ENCODE results near the gene ALDOA. TPM values are rescaled to one million over a fixed set of nuclear protein-coding genes. Genes with fewer than 3 reads are reported as not detected.

Gene ALDOA
- total RNA-seq, 3 donors from 2014 or later (not counting 1 experiment from before 2014, with no cell fraction given) = 412 to 544 (median 490) TPM

DNA sequence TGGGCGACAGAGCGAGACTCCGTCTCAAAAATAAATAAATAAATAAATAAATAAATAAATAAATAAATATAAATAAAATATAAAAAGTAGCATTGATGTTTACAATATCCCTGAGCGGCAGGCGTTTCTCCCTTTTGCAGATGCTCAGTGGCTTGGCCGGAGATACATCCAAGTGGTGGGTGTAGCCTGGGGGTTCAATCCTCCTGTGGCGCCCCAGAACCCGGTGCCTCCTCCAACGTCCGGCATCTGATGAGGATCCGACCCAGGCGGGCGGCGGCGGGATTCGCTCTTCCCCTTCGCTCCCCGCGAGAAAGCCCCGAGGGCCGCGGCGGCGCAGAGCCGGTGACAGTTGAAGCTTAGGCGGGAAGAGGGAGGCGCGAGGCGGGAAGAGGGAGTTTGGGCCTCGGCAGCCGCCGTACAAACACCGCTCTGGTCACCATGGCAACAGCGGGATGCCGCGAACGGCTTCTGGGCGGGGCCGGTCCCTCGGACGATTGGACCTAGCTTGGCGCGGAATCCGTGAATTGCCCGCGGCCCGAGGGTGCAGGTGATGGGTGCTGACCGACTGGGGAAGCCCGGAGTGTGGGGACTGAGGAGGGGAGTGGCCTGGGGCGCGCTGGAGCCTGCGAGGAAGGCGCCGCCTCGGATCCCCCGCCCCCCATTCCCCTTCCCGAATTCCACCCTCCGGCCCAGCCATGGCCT lies 12.7 kb upstream of the ALDOA start:
- no peaks in the 10 kb centered on the region for H3K27me3 ChIP-seq (ENCODE audit: control insufficient read depth, insufficient read depth, low read length)
- TF ChIP-seq CTCF (IDR thresholded peaks at IDR 0.05) = no peak
- H3K36me3 ChIP-seq (ENCODE audit: control insufficient read depth, insufficient read depth, low read length) = no peaks in the 10 kb centered on the region
- ATAC-seq = peak; percentile 80 to 90 (median 89)
- peaks cover 14% of the 10 kb centered on the region for H3K4me1 ChIP-seq (ENCODE audit: control insufficient read depth, insufficient read depth, low read length)
- 0% methylated on average over 55 of the region's 58 CpGs for WGBS (ENCODE audit: insufficient coverage)
- H3K4me3 ChIP-seq (ENCODE audit: low read length) = peak overlapping the region; percentile 46
- Mint-ChIP-seq H3K4me3 (peak overlapping the region; percentile 88), H3K27me3 (ENCODE audit: low read depth in 2 of 2) (no peaks in the 10 kb centered on the region), H3K27ac (peak overlapping the region; percentile 58 to 89), H3K36me3 (no peaks in the 10 kb centered on the region), H3K4me1 (peaks cover 0 to 22% of the 10 kb centered on the region in 2 donors), H3K9me3 (no peaks in the 10 kb centered on the region)
- DNase-seq = peak; percentile 86 to 93
- intact Hi-C loops (cut with micrococcal nuclease) = no loop called here
- no peaks in the 10 kb centered on the region for H3K9me3 ChIP-seq (ENCODE audit: control insufficient read depth, insufficient read depth, low read length)
- H3K27ac ChIP-seq (ENCODE audit: low read length) = no peak overlapping the region

- Histone ChIP-seq H3K27me3 (ENCODE audit: control insufficient read depth, insufficient read depth, low read length) (no peaks in the 10 kb centered on the region), H3K27ac (ENCODE audit: low read length) (no peak overlapping the region), H3K9me3 (ENCODE audit: control insufficient read depth, insufficient read depth, low read length) (no peaks in the 10 kb centered on the region), H3K36me3 (ENCODE audit: control insufficient read depth, insufficient read depth, low read length) (no peaks in the 10 kb centered on the region), H3K4me3 (ENCODE audit: low read length) (peak overlapping the region; percentile 46), H3K4me1 (ENCODE audit: control insufficient read depth, insufficient read depth, low read length) (peaks cover 14% of the 10 kb centered on the region)
- DNase-seq = no peak
- H3K9me3 Mint-ChIP-seq = no peaks in the 10 kb centered on the region
- H3K27ac Mint-ChIP-seq = peak overlapping the region; percentile 58 to 89
- peak overlapping the region; percentile 88 for H3K4me3 Mint-ChIP-seq
- WGBS (ENCODE audit: insufficient coverage) = 13% methylated on average over 19 of the region's 19 CpGs
- H3K36me3 Mint-ChIP-seq = no peaks in the 10 kb centered on the region
- H3K4me1 Mint-ChIP-seq = peaks cover 0 to 22% of the 10 kb centered on the region in 2 donors
- peak; percentile 17 to 22 (median 21) for ATAC-seq
- H3K27me3 Mint-ChIP-seq (ENCODE audit: low read depth in 2 of 2) = no peaks in the 10 kb centered on the region
- TF ChIP-seq CTCF (IDR thresholded peaks at IDR 0.05) = no peak
- intact Hi-C loops (cut with micrococcal nuclease) = no loop called here
Observed at GRCh38 chr16:30053376-30054015, 12.1 kb upstream of the ALDOA start.

GRCh38 chr16:30054451-30054850 lies 11.1 kb upstream of the ALDOA start:
- Histone ChIP-seq H3K27me3 (ENCODE audit: control insufficient read depth, insufficient read depth, low read length) (no peaks in the 10 kb centered on the region), H3K4me1 (ENCODE audit: control insufficient read depth, insufficient read depth, low read length) (peaks cover 14% of the 10 kb centered on the region), H3K9me3 (ENCODE audit: control insufficient read depth, insufficient read depth, low read length) (no peaks in the 10 kb centered on the region), H3K27ac (ENCODE audit: low read length) (no peak overlapping the region), H3K4me3 (ENCODE audit: low read length) (no peak overlapping the region), H3K36me3 (ENCODE audit: control insufficient read depth, insufficient read depth, low read length) (no peaks in the 10 kb centered on the region)
- WGBS (ENCODE audit: insufficient coverage) = 90% methylated on average over 8 of the region's 8 CpGs
- DNase-seq = no peak
- Mint-ChIP-seq H3K4me3 (peak overlapping the region; percentile 51), H3K36me3 (no peaks in the 10 kb centered on the region), H3K9me3 (no peaks in the 10 kb centered on the region), H3K4me1 (peaks cover 0 to 22% of the 10 kb centered on the region in 2 donors), H3K27me3 (ENCODE audit: low read depth in 2 of 2) (no peaks in the 10 kb centered on the region), H3K27ac (no peak overlapping the region)
- intact Hi-C loops (cut with micrococcal nuclease) = no loop called here
- no peak for ATAC-seq
- TF ChIP-seq CTCF (IDR thresholded peaks at IDR 0.05) = no peak
